ENCODE measurements around the gene B4GALT5. TPM values are rescaled to one million over a fixed set of nuclear protein-coding genes. Genes with fewer than 3 reads are reported as not detected.
"Not testable (repeated sequence)": the region's sequence is repeated elsewhere in the genome, so short reads cannot be mapped to it uniquely, and the experiment has no call there.

Gene B4GALT5
- total RNA-seq, 1 experiment from 2014 or later, result 92.5 TPM

DNA sequence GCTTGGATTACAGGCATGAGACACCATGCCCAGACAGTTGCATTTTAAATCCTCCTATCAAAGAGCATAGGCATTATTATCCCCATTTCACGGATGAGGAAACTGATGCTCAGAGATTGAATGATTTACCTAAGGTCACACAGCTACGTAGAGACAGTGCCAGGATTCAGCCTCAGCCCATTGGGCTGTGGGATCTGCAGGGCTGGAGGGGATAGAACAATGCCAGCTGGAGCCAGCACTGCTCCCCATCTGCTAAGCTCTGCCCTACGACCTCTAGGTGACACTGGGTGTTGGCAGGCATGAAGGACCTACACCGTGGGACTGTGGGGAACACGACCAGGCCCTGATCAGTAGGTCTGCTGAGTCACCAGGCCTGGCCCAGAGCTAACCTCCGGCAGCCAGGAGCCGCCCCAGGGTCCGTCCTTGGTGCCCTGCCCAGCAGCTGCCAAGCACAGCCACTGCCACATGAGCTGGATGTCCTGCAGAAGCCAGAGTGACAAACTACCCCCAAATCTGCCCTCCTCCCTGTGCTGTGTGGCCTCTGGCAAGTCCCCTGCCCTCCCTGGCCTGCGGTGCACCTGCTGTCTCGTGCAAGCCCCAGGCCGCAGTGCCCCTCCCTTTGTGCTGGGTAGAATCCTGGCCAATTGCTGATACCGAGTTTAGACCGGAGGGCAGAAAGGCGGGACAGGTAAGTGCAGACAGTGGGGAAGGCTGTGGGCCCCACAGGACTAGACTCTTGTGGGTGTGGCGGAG, 98.1 kb downstream of the B4GALT5 start (continued):
- TF ChIP-seq ELF1 (IDR thresholded peaks at IDR 0.05; ENCODE audit: borderline replicate concordance, low read depth) (no peak), YY1 (IDR thresholded peaks at IDR 0.05; ENCODE audit: extremely low read depth, insufficient replicate concordance, low read depth, low read length) (no peak), CEBPB (IDR thresholded peaks at IDR 0.05; ENCODE audit: low read depth) (no peak)
- TF ChIP-seq, protein P1, sequence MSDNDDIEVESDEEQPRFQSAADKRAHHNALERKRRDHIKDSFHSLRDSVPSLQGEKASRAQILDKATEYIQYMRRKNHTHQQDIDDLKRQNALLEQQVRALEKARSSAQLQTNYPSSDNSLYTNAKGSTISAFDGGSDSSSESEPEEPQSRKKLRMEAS (IDR thresholded peaks at IDR 0.05), result no peak
- TF ChIP-seq, protein P2, sequence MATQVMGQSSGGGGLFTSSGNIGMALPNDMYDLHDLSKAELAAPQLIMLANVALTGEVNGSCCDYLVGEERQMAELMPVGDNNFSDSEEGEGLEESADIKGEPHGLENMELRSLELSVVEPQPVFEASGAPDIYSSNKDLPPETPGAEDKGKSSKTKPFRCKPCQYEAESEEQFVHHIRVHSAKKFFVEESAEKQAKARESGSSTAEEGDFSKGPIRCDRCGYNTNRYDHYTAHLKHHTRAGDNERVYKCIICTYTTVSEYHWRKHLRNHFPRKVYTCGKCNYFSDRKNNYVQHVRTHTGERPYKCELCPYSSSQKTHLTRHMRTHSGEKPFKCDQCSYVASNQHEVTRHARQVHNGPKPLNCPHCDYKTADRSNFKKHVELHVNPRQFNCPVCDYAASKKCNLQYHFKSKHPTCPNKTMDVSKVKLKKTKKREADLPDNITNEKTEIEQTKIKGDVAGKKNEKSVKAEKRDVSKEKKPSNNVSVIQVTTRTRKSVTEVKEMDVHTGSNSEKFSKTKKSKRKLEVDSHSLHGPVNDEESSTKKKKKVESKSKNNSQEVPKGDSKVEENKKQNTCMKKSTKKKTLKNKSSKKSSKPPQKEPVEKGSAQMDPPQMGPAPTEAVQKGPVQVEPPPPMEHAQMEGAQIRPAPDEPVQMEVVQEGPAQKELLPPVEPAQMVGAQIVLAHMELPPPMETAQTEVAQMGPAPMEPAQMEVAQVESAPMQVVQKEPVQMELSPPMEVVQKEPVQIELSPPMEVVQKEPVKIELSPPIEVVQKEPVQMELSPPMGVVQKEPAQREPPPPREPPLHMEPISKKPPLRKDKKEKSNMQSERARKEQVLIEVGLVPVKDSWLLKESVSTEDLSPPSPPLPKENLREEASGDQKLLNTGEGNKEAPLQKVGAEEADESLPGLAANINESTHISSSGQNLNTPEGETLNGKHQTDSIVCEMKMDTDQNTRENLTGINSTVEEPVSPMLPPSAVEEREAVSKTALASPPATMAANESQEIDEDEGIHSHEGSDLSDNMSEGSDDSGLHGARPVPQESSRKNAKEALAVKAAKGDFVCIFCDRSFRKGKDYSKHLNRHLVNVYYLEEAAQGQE (IDR thresholded peaks at IDR 0.05; ENCODE audit: low read depth), result no peak

DNA sequence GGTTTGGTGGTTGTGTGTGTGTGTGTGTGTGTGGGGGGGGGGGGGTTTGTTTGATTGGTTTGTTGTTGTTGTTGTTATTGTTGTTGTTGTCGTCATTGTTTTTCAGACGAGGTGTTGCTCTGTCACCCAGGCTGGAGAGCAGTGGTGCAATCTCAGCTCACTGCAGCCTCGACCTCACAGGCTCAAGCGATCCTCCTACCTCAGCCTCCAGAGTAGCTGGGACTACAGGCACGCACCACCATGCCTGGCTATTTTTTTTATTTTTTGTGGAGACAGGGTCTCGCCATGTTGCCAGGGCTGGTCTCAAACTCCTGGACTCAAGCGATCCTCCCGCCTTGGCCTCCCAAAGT, 98.7 kb downstream of the B4GALT5 start:
- H3K27me3 ChIP-seq (ENCODE audit: insufficient read depth, low read length); H2AFZ ChIP-seq (ENCODE audit: low read depth, low read length, poor library complexity, severe bottlenecking); H3K4me3 ChIP-seq (replicated peaks in 1 of 2; ENCODE audit: low read depth in 1 of 2, low read length in 2 of 2); H3K9me2 ChIP-seq (ENCODE audit: insufficient read depth); H4K20me1 ChIP-seq (ENCODE audit: insufficient read depth); POLR2A ChIA-PET; BruUV-seq (replicated peaks); H3K79me2 ChIP-seq (ENCODE audit: insufficient read depth, low read length); H3K27ac ChIP-seq (ENCODE audit: low read depth, low read length); intact Hi-C loops (cut with micrococcal nuclease); DNase-seq (ENCODE audit: low read depth, low spot score); H3K9ac ChIP-seq (ENCODE audit: low read length); ATAC-seq; H3K9me3 ChIP-seq (ENCODE audit: control insufficient read depth in 1 of 2, insufficient read depth in 1 of 2, low read depth in 1 of 2, low read length in 2 of 2); H3K36me3 ChIP-seq (ENCODE audit: control insufficient read depth in 1 of 2, insufficient read depth in 2 of 2, low read length in 2 of 2); RAD21 ChIA-PET (ENCODE audit: low non-redundant PET in 1 of 2, low total read pairs in 2 of 2, uncharacterized antibody in 2 of 2, unreplicated experiment in 2 of 2): not testable (repeated sequence)
- Histone ChIP-seq H3K4me1 (ENCODE audit: control insufficient read depth in 1 of 2, insufficient read depth in 2 of 2, low read length in 2 of 2) (peaks cover 6 to 22% of the 10 kb centered on the region in 2 experiments; a peak in 3 of 4 replicates), H3K4me2 (ENCODE audit: low read length) (0 out of 2 replicates have a peak overlapping the region, but pooled peaks have one; percentile 15)
- CTCF ChIA-PET, result interaction anchor here (1.3 kb wide), 1 partner anchor 274 kb away, joined by 4 read pairs; no protein-coding TSS in a partner anchor
